GM18868 (cell line): ENCODE measurements around the gene KLKB1.
"Not testable (repeated sequence)": the region's sequence is repeated elsewhere in the genome, so short reads cannot be mapped to it uniquely, and the experiment has no call there.

ENCODE experiments used
- ATAC-seq: cut with Tn5 transposase; IDR thresholded peaks from one replicate; pipeline ENCODE4 v1.9.1; 2021; ENCODE audit warnings: mild to moderate bottlenecking, moderate library complexity; ENCODE audit not compliant: unreplicated experiment

Gene KLKB1

GRCh38 chr4:186264660-186265059, 37.4 kb downstream of the KLKB1 start:
- ATAC-seq: no peak

DNA sequence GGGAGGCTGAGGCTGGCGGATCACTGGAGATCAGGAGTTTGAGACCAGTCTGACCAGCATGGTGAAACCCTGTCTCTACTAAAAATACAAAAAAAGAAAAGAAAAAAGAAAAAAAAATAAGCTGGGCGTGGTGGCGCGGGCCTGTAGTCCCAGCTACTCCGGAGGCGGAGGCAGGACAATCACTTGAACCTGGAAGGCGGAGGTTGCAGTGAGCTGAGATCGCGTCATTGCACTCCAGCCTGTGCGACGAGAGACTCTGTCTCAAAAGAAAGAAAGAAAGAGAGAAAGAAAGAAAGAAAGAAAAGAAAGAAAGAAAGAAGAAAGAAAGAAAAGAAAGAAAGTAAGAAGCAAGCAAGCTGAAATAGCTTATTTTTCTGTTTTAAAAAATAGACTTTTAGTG, 37.9 kb downstream of the KLKB1 start:
- not testable (repeated sequence) for ATAC-seq

DNA sequence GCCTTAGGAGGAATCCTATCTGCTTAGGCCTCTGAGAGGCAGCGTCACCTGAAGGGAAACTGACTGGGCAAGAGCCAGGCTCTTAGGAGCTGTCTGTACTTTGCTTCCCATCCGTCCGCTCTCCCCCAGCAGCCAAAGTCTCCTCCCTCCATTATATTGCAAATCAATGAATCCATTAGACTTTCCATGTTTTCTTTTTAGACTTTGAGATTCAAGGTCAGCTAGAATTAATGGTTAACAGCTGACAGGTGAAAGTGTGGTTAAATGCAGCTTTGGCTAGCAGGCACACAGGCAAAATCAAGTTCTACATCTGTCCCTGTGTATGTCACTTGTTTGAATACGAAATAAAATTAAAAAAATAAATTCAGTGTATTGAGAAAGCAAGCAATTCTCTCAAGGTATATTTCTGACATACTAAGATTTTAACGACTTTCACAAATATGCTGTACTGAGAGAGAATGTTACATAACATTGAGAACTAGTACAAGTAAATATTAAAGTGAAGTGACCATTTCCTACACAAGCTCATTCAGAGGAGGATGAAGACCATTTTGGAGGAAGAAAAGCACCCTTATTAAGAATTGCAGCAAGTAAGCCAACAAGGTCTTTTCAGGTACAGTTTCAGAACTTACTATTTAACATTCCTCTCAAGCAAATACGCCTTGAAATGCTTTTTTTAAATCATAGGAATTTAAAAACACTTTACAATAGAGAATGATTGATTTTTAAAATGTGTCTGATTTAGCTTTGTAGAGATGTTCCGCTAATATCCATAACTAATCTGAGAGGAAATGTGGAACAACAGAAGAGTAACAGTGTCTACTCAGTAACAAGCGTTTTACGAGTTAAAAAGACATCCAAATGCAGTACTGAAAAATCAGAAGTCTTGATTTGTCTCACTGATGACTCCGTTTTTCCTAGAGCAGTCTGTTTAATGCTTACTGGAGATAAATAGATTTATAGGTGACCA, 38.7 kb downstream of the KLKB1 start, which contains the start of gene F11:
TSS of gene F11 (plus strand) at position 507 of the 970 bp plus-strand sequence. CDS start 948 bp downstream, outside the sequence.
- ATAC-seq: no peak

GRCh38 chr4:186266729-186267456, 39.6 kb downstream of the KLKB1 start:
- ATAC-seq: no peak

GRCh38 chr4:186271081-186271678, 43.9 kb downstream of the KLKB1 start:
- ATAC-seq: no peak

DNA sequence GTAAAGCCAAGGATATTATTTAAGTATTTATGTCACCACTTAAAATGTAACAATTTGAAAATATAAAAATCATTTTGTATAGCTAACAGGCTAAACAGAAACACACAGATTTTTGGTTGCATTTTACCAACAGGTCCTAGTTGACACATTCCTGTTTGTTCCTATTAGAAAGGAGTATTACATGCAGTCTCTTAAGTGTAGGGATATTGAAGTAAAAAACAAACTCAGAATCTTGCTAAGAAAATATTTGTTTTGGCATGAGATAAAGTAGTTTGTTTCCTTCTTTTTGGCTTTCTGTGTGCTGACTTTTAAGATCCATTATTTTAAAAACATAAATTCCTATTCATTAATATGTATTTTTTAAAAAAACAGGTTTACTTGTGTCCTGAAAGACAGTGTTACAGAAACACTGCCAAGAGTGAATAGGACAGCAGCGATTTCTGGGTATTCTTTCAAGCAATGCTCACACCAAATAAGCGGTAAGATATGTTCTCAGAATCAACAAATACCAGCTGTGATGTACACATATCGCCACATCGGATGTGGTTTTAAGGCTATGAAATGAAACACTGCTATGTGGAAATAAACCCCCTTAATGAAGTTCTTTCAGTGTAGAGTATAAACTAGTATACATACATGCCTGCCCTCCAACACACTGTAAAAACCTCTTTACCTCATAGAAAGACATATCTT, 45.5 kb downstream of the KLKB1 start:
- no peak for ATAC-seq

DNA sequence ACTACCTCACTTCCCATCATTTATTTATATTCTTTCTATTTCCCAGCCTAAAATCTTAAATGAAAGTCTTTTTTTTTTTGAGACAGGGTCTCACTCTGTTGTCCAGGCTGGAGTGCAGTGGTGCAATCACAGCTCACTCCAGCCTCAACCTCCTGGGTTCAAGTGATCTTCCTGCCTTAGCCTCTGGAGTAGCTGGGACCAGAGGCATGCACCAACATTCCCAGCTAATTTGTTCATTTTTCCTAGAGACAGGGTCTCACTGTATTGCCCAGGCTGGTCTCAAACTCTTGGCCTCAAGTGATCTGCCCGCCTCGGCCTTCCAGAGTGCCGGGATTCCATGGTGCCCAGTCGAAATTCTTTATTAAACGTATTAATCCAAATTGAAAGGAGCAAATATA, 46.1 kb downstream of the KLKB1 start:
- not testable (repeated sequence) for ATAC-seq

GRCh38 chr4:186283311-186283710, 56.0 kb downstream of the KLKB1 start:
- no peak for ATAC-seq

- no peak for ATAC-seq
These were observed 57.8 kb downstream of the KLKB1 start for GRCh38 chr4:186285147-186285546.

- no peak for ATAC-seq
These were observed 59.3 kb downstream of the KLKB1 start for GRCh38 chr4:186286581-186286980.

GRCh38 chr4:186291256-186291890, 64.1 kb downstream of the KLKB1 start:
- ATAC-seq: no peak

GRCh38 chr4:186294160-186294559, 66.9 kb downstream of the KLKB1 start:
- no peak for ATAC-seq

GRCh38 chr4:186296481-186296880, 69.2 kb downstream of the KLKB1 start:
- no peak for ATAC-seq

DNA sequence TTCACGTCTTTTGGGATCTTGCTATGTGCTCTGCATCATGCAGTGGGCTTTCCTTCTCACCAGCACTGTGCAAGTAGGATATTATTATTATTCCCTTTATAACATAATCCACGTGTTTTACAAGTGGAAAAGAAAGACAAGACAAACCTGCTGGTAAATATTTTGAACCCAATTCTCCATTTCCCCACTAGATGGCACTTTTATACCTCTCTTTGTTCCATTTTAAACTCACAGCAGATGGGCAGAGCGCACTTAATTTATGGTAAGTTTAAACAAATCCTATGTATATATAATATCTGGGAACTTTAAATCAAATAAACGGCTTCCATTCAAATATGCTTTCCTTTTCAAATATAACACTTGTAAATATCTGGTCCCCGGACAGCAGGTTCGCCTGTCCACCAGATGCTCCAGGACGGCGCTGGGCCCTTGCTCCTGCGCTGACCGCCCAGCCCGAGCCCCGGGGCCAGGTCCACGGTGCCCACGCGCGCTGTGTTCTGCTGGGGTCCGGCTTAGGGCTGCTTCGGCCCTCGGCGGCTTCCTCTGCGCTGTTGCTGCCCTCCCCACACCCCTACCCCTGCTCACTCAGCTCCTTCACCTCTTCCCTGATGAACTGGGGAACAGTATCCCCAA, 69.8 kb downstream of the KLKB1 start:
- peak; percentile 43 for ATAC-seq

- no peak for ATAC-seq
These were observed 70.8 kb downstream of the KLKB1 start for GRCh38 chr4:186298031-186298647.

DNA sequence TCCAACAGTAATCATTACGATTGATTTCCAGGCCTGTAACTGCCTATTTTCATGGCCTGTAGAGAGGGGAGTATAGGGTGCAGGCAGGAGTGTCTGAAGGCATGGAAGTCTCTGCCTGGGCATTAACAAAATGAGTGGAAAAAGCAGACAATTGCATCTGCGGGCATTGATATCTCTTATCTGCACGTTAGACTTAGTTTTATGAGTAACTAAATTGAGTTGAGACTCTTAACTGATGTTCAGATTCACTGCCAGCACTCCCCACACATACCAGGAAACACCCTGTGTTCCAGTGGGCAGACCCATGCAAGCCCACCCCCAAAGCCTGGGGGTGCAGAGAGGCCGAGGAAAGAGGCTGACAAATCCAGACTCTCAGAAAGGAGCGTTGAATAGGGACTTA, 72.0 kb downstream of the KLKB1 start:
- ATAC-seq: no peak

- ATAC-seq: no peak
These were observed 73.5 kb downstream of the KLKB1 start for GRCh38 chr4:186300659-186301390.

DNA sequence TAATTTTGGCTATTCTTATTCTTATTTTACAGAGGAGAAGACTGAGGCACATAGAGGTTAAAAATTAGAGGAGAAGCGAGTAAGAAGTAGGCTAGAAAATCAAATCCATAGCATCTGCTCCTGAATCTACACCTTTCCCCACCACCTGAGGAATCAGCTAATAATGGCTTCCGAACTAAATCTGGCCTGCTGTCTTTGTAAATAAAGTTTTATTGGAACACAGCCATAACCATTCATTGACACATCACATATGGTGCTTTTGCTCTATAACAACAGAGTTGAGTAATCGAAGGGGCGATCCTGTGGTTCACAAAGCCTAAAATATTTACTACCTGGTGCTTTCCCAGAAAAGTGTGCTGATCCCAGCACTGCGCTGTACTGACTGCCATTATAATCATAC, 76.9 kb downstream of the KLKB1 start:
- ATAC-seq: no peak
